Stimulated activated CD4-positive, alpha-beta T cell treated with anti-CD3 and anti-CD28 coated beads, Interleukin-1b, Interleukin-23, amount 100 ng/mL, for 48 hours (primary cell): ENCODE measurements around the gene CMTM4.
A peak's percentile ranks its signal among the peaks of the same experiment; 100 is the strongest.
"Not testable (repeated sequence)": the region's sequence is repeated elsewhere in the genome, so short reads cannot be mapped to it uniquely, and the experiment has no call there.

ENCODE experiments used
- DNase-seq: peaks from one replicate; pipeline ENCODE4 v3.0.0-alpha.2; 2020

Gene CMTM4

GRCh38 chr16:66668777-66669444 is 27.6 kb downstream of the CMTM4 start:
- no peak for DNase-seq

DNA sequence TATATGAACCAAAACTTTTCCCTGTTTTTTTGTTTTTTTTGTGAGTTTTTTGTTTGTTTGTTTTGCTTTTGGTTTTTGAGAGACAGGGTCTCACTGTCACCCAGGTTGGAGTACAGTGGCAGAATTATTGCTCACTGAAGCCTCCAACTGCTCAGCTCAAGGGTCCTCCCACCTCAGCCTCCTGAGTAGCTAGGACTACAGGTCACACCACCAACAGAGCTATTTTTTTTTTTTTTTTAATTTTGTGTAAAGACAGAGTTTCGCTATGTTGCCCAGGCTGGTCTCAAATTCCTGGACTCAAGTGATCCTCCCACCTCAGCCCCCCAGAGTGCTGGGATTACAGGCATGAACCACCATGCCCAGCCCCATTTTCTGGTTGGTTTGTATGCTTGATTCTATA is 28.6 kb downstream of the CMTM4 start:
- no peak for DNase-seq

GRCh38 chr16:66662445-66663194 is 33.9 kb downstream of the CMTM4 start:
- DNase-seq, result no peak

DNA sequence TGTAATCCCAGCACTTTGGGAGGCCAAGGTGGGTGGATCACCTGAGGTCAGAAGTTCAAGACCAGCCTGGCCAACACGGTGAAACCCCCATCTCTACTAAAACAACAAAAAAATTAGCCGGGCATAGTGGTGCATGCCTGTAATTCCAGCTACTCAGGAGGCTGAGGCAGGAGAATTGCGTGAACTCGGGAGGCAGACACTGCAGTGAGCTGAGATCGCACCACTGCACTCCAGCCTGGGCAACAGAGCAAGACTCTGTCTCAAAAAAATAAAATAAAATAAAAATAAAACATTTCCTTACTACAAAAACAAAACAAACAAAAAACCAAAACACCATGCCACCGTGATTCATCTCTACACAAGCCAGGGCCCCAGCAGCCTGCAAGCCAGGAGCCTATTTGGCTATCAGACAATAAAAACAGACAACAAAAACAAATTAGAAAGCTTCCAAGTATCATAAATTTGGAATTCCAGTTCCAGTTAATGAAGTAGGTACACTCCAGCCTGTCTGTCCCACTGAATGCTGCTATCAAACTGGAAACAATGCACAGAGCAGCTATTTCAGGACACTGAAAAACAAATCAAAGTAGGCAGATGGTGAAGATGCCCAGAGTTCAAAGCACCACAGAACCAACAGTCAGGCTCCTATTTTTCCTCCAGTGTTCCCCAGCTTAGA is 34.7 kb downstream of the CMTM4 start:
- DNase-seq, result not testable (repeated sequence)

DNA sequence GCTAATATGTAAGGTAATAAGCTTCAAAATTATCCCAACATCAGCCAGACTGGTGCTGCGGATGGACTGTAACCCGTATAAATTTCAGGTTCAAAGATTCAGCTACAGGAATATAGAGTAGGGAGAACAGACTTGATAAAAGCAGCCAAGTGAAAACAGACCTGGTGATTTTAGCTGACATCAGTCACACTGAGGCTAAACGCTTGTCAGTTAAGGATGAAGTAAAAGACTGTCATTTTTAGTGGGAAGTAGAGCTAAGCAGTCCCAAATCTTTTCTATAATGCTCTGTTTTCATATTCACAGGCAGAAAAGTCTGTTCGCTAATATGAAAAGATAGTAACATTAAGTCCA is 35.4 kb downstream of the CMTM4 start:
- DNase-seq, result no peak

DNA sequence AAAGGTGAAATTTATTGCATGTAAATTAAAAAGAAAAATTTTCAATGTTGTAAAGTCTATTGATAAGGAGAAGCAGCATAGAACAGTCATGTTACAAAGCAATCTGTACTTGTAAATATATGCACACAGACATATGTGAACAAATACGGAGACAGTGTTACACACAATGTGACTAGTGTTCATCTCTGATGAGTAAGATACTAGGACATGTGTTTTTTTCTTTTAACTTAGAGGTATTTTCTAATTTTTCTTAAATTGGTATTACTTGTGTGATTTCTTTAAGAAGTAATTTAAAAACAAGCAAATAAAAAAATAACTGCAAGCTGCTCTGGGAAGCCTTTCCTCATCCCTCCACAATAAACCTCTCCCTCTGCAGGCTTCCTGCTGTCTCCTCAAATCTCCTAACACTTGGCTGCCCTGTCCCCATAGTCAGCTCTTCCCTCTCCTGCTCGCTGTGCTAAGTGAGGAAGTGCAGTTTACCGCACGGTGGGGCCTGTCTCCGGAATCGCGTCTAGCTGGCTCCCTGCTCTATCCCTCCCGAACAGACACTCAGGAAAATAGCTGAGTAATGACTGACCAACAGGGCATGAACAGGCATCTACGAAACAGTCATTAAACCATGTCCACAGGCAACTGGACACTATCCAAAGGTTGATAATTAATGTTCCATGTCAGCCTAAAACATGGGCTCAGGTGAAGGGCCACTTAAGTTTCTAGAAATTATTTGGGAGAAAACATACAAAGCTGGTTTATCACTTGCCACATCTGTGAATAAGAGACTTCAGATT is 35.9 kb downstream of the CMTM4 start:
- no peak for DNase-seq

GRCh38 chr16:66658860-66659190 is 37.7 kb downstream of the CMTM4 start:
- no peak for DNase-seq

DNA sequence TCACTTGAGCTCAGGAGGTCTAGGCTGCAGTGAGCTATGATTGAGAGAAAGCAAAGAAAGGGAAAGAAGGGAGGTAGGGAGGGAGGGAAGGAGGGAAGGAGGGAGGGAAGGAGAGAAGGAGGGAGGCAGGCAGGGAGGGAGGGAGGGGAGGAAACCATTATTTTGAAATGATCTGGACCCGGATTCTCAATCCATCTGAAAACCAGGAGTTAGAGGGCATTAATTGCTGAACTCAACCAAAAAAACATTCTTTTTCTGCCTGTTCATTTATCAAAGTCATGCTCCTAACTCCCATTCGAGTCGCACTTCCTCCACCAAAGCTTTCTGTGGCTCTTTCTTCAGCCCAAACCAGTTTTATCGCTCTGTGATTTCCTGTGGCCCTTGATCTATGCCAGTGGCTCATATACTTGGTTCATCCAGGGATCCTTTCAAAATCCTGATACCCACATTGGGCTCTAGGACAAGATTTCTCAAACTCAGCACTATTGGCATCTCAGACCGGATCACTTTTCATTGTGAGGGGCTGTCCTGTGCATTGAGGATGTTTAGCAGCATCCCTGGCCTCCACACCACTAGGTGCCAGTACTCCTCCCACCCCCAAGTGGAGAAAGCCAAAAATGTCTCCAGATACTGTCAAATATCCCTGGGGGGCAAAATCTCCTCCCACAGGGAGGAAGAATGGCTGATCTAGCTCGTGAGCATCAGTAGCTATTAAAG is 38.2 kb downstream of the CMTM4 start:
- DNase-seq, result no peak

DNA sequence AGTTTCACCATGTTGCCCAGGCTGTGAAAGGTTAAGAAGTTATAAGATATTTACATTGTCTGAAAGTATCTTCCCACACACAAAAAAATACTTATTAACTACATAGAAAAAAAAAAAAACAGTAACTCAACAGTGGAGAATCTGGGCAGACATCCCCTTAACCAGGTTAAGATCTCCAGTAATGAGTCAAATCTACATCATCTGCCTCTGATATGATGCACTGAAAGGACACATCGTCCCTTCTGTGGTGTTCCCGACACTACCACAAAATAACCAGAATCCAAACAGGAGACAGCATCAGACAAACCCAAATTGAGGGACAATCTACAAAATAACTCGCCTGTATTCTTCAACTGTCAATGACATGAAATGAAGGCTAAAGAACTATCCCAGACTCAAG is 40.0 kb downstream of the CMTM4 start:
- no peak for DNase-seq

DNA sequence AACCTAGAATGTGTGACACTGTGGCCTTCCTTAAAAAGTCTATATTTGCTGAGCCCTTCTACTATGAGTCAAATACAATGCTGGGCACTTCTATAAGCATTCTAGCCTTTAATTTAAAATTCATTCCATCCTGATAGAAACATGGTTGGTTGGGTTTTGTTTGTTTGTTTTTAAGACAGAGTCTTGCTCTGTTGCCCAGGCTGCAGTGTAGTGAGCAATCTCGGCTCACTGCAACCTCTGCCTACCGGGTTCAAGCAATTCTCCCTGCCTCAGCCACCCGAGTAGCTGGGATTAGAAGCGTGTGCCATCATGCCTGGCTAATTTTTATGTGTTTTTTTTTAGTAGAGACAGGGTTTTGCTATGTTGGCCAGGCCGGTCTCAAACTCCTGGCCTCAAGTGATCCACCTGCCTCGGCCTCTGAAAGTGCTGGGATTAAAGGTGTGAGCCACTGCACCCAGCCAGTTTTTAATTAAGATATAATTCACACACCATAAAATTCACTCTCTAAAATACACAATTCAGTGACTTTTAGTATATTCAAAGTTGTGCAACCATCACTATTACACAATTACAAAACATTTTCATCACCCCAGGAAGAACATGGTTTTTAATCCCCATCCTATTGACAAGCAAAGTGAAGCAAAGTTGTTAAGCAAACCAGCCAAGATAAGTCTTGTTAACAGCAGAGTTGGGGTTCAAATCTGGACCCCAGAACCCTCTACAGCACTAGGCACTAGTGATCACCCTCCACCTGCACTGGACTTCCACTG is 42.8 kb downstream of the CMTM4 start:
- no peak for DNase-seq

- no peak for DNase-seq
Measured at GRCh38 chr16:66652661-66653360, 43.7 kb downstream of the CMTM4 start.

DNA sequence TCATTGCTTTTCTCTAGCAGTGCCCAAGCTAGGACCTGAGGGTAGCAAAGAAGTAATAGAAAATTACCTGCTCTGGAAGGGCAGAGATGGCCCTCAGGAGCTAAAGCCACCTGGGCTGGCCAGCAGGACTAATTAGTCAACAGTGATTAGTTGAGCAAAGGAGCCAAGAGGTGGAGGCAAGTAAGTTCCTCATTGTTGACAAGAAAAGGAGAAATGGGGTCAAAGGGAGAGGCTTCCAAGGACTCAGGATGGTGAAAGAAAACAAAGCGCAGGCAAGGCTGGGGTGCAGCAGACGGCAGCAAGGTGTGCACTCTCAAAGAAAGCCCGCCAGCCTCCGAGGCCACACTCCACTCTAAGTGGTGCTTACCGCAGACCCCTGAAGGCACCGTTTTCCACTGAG is 44.6 kb downstream of the CMTM4 start:
- DNase-seq, result no peak

- DNase-seq, result no peak
Measured at GRCh38 chr16:66651474-66651765, 45.1 kb downstream of the CMTM4 start.

DNA sequence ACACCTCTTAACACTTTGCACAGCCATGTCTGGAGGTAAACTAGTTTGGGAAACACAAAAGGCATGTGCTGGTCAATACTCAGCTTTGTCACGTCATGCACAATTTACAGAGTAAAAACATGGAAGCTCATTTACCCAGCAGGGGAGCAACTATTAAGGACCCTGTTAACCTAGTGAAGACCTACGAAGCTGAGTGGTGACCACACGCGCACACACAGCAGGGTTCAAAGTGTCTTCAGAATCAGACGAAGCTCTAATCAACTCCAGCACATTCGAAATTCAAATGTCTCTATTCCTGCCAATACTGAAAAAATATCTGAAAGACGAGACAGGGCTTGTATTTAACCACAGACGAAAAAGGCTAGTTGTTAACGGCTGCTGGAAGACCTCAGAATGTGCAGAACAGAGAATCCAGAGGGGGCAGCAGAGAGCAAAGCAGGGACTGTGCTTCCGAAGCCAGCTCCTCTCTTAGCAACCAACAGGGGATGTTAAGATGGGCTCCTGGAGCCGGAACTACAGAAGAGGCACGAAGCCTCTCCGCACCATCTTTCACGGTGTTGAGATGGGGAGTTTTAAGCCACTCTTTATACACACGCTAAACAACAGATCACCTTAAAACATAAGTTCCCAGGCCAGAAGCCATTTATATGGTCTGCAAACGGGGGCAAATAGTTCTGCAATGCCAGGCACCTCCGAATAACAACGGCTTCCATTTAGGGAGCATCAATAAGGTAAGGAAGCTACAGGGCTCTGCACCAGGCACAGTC is 45.7 kb downstream of the CMTM4 start:
- DNase-seq, result peak; percentile 76

- DNase-seq, result no peak
Measured at GRCh38 chr16:66649636-66650205, 46.8 kb downstream of the CMTM4 start.

DNA sequence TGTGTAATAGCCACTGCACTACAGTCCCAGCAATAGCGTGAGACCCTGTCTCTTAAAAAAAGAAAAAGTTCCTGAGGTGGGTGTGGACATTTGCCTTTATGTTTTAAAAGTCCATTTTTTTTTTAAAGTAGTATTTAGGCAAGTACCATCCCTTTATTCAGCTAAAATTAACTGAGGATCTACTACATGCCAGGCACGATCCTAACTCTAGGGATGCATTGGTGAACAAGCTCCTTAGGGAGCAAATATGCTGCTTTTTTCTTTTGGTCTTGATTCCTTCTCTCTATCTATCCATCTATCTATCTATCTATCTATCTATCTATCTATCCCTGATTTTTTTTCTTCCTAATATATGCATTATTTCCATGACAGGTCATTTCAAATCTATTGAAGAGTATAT is 47.4 kb downstream of the CMTM4 start:
- no peak for DNase-seq

GRCh38 chr16:66647866-66648265 is 48.7 kb downstream of the CMTM4 start:
- DNase-seq, result no peak

GRCh38 chr16:66641387-66641786 is 55.2 kb downstream of the CMTM4 start:
- DNase-seq, result no peak

- DNase-seq, result no peak
Measured at GRCh38 chr16:66640724-66641314, 55.7 kb downstream of the CMTM4 start.
